Neural cell (in vitro differentiated cells): ENCODE measurements around the gene SRP54. TPM values are rescaled to one million over a fixed set of nuclear protein-coding genes. Genes with fewer than 3 reads are reported as not detected.

ENCODE experiments used
- H2AFZ ChIP-seq: fragments of 200-600, 300-800 bp; sonication (generic), shearing (Covaris generic); 2 replicates; pipeline ENCODE4 v1.6.0; 2014; ENCODE audit warnings: low read depth, mild to moderate bottlenecking, antibody characterized with exemption, low read length, moderate library complexity
- H3F3A ChIP-seq: fragments of 200-600 bp; shearing (Covaris generic); 2 replicates; pipeline ENCODE4 v1.6.1; 2016; ENCODE audit warnings: mild to moderate bottlenecking, moderate library complexity, mixed read lengths, antibody characterized with exemption, low read length; ENCODE audit not compliant: insufficient read depth, poor library complexity, severe bottlenecking
- H3K27ac ChIP-seq: fragments of 200-600, 300-800 bp; sonication (generic), shearing (Covaris generic); 2 replicates; pipeline ENCODE4 v1.5.1; 2014; ENCODE audit warnings: mild to moderate bottlenecking, low read length, moderate library complexity
- H3K27me3 ChIP-seq: fragments of 300-800, 200-600 bp; sonication (generic), shearing (Covaris generic); 2 replicates; pipeline ENCODE4 v1.6.0; 2014; ENCODE audit warnings: mild to moderate bottlenecking, low read depth, low read length, moderate library complexity; ENCODE audit not compliant: insufficient read depth
- H3K36me3 ChIP-seq: fragments of 300-800, 200-600 bp; sonication (generic), shearing (Covaris generic); 2 replicates; pipeline ENCODE4 v1.5.1; 2014; ENCODE audit warnings: mild to moderate bottlenecking, antibody characterized with exemption, low read length, moderate library complexity; ENCODE audit not compliant: insufficient read depth
- H3K4me2 ChIP-seq: fragments of 300-800, 200-600 bp; sonication (generic), shearing (Covaris generic); 2 replicates; pipeline ENCODE4 v1.6.0; 2014; ENCODE audit warnings: mild to moderate bottlenecking, low read length
- H3K4me3 ChIP-seq: fragments of 300-800, 200-600 bp; sonication (generic), shearing (Covaris generic); 2 replicates; pipeline ENCODE4 v1.5.1; 2014; ENCODE audit warnings: mild to moderate bottlenecking, low read length, moderate library complexity
- H3K79me2 ChIP-seq: fragments of 200-600 bp; shearing (Covaris generic); replicated peaks from 2 replicates; pipeline ENCODE4 v1.6.0; 2014; ENCODE audit warnings: mild to moderate bottlenecking, low read length, moderate library complexity; ENCODE audit not compliant: insufficient read depth
- H3K9ac ChIP-seq: fragments of 300-800, 200-600 bp; sonication (generic), shearing (Covaris generic); 2 replicates; pipeline ENCODE4 v1.6.1; 2016; ENCODE audit warnings: mild to moderate bottlenecking, low read length, mixed read lengths
- H3K9me2 ChIP-seq: fragments of 200-600 bp; shearing (Covaris generic); 2 replicates; pipeline ENCODE4 v1.6.1; 2016; ENCODE audit warnings: mild to moderate bottlenecking, low read length, mixed read lengths; ENCODE audit not compliant: insufficient read depth
- H3K9me3 ChIP-seq: fragments of 200-600, 300-800 bp; sonication (generic), shearing (Covaris generic); 2 replicates; pipeline ENCODE4 v1.6.1; 2016; ENCODE audit warnings: mild to moderate bottlenecking, mixed run types, low read length, moderate library complexity, mixed read lengths
- H4K20me1 ChIP-seq: fragments of 200-600 bp; shearing (Covaris generic); 2 replicates; pipeline ENCODE4 v1.6.1; 2016; ENCODE audit warnings: mild to moderate bottlenecking, mixed run types; ENCODE audit not compliant: insufficient read depth
- EP300 ChIP-seq: fragments of 450-650 bp; conservative IDR thresholded peaks from 2 replicates; pipeline ENCODE4 v1.6.1; 2014; ENCODE audit warnings: antibody characterized with exemption, mild to moderate bottlenecking, moderate library complexity; ENCODE audit not compliant: poor library complexity, severe bottlenecking
- EZH2 ChIP-seq: fragments of 200-600, 300-800 bp; shearing (Covaris generic), sonication (generic); IDR thresholded peaks from 2 replicates; pipeline ENCODE4 v1.6.1; 2014; ENCODE audit warnings: antibody characterized with exemption, low read length, borderline replicate concordance, mild to moderate bottlenecking; ENCODE audit not compliant: insufficient read depth, poor library complexity, severe bottlenecking
- MXI1 ChIP-seq: fragments of 450-650 bp; conservative IDR thresholded peaks from 2 replicates; pipeline ENCODE4 v1.6.1; 2014; ENCODE audit warnings: antibody characterized with exemption, mild to moderate bottlenecking; ENCODE audit not compliant: poor library complexity, severe bottlenecking
- POLR2AphosphoS5 ChIP-seq: IDR thresholded peaks from 2 replicates; pipeline ENCODE4 v1.6.1; 2012
- RAD21 ChIP-seq: fragments of 450-650 bp; conservative IDR thresholded peaks from 2 replicates; pipeline ENCODE4 v1.6.1; 2014; ENCODE audit warnings: antibody characterized with exemption, mild to moderate bottlenecking, moderate library complexity
- SMC3 ChIP-seq: fragments of 450-650 bp; conservative IDR thresholded peaks from 2 replicates; pipeline ENCODE4 v1.6.1; 2014; ENCODE audit warnings: antibody characterized with exemption, mild to moderate bottlenecking, moderate library complexity; ENCODE audit not compliant: poor library complexity
- TAF1 ChIP-seq: IDR thresholded peaks from 2 replicates; pipeline ENCODE4 v1.6.1; 2012; ENCODE audit warnings: low read depth
- polyA plus RNA-seq: library from polyadenylated mRNA; depleted of rRNA; stranded (reverse); fragments of >200 nt; gene quantifications from 2 replicates; pipeline ENCODE4 v1.2.3, GENCODE V29; 2014
- TF ChIP-seq, protein P1 (sequence below): IDR thresholded peaks from 2 replicates; pipeline ENCODE4 v1.6.1; 2012; ENCODE audit warnings: borderline replicate concordance
- TF ChIP-seq, protein P2 (sequence below): fragments of 450-650 bp; IDR thresholded peaks from 2 replicates; pipeline ENCODE4 v1.5.1; 2014; ENCODE audit warnings: antibody characterized with exemption, mild to moderate bottlenecking, moderate library complexity; ENCODE audit not compliant: poor library complexity, severe bottlenecking

SRP54 gene
- polyA plus RNA-seq, 1 donor from 2014 or later: 110 TPM

DNA sequence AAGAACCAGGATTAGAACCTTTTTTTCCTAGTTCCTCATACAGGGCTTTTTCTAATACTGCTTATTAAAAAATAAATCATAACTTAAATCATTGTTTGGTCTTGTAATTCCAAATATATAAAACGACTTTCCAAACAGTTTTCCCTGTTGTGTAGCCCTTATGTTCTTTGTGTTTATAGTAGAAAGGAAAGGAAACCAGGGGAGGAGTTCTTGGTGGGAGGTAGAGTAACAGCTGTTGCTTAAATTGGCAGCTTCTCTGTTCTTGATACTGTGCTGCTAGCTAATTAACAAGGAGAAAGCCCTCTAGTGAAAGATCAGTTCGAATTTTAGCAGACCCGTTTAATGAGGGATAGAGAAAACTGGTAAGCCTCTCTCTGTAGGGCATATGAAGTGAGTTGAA lies 15.0 kb downstream of the SRP54 start:
- Histone ChIP-seq H2AFZ (no peak overlapping the region), H3F3A (no peaks in the 10 kb centered on the region), H3K4me3 (no peak overlapping the region), H3K36me3 (peaks cover 4% of the 10 kb centered on the region), H3K27me3 (no peaks in the 10 kb centered on the region), H4K20me1 (no peaks in the 10 kb centered on the region), H3K79me2 (no peaks in the 10 kb centered on the region), H3K9ac (no peak overlapping the region), H3K9me2 (no peaks in the 10 kb centered on the region), H3K9me3 (no peaks in the 10 kb centered on the region), H3K27ac (no peak overlapping the region), H3K4me2 (no peak overlapping the region)
- TF ChIP-seq EZH2: no peak
- no peak for TF ChIP-seq EP300
- no peak for TF ChIP-seq RAD21
- TF ChIP-seq, protein P1, sequence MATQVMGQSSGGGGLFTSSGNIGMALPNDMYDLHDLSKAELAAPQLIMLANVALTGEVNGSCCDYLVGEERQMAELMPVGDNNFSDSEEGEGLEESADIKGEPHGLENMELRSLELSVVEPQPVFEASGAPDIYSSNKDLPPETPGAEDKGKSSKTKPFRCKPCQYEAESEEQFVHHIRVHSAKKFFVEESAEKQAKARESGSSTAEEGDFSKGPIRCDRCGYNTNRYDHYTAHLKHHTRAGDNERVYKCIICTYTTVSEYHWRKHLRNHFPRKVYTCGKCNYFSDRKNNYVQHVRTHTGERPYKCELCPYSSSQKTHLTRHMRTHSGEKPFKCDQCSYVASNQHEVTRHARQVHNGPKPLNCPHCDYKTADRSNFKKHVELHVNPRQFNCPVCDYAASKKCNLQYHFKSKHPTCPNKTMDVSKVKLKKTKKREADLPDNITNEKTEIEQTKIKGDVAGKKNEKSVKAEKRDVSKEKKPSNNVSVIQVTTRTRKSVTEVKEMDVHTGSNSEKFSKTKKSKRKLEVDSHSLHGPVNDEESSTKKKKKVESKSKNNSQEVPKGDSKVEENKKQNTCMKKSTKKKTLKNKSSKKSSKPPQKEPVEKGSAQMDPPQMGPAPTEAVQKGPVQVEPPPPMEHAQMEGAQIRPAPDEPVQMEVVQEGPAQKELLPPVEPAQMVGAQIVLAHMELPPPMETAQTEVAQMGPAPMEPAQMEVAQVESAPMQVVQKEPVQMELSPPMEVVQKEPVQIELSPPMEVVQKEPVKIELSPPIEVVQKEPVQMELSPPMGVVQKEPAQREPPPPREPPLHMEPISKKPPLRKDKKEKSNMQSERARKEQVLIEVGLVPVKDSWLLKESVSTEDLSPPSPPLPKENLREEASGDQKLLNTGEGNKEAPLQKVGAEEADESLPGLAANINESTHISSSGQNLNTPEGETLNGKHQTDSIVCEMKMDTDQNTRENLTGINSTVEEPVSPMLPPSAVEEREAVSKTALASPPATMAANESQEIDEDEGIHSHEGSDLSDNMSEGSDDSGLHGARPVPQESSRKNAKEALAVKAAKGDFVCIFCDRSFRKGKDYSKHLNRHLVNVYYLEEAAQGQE: no peak
- TF ChIP-seq TAF1: no peak
- TF ChIP-seq MXI1: no peak
- TF ChIP-seq, protein P2, sequence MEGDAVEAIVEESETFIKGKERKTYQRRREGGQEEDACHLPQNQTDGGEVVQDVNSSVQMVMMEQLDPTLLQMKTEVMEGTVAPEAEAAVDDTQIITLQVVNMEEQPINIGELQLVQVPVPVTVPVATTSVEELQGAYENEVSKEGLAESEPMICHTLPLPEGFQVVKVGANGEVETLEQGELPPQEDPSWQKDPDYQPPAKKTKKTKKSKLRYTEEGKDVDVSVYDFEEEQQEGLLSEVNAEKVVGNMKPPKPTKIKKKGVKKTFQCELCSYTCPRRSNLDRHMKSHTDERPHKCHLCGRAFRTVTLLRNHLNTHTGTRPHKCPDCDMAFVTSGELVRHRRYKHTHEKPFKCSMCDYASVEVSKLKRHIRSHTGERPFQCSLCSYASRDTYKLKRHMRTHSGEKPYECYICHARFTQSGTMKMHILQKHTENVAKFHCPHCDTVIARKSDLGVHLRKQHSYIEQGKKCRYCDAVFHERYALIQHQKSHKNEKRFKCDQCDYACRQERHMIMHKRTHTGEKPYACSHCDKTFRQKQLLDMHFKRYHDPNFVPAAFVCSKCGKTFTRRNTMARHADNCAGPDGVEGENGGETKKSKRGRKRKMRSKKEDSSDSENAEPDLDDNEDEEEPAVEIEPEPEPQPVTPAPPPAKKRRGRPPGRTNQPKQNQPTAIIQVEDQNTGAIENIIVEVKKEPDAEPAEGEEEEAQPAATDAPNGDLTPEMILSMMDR: no peak
- TF ChIP-seq SMC3: no peak
- no peak for TF ChIP-seq POLR2AphosphoS5

DNA sequence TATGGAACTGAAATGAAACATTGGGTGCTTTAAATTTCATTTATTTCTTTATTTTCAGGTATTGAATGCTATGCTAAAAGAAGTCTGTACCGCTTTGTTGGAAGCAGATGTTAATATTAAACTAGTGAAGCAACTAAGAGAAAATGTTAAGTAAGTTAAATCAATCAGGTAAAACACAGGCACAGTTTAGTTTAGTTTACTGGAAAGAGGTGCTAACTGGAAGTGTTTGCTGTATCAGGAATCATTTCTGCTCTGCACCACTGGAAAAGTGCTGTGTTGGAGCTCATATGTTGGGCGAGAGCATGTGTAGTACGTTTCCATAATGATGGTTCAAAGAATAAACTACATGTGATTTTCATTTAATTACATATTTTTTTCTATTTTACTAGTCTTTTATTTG lies 16.7 kb downstream of the SRP54 start:
- H2AFZ ChIP-seq: no peak overlapping the region
- H3K27me3 ChIP-seq: no peaks in the 10 kb centered on the region
- H3K9ac ChIP-seq: no peak overlapping the region
- no peak overlapping the region for H3K4me2 ChIP-seq
- no peaks in the 10 kb centered on the region for H3K9me2 ChIP-seq
- no peak overlapping the region for H3K4me3 ChIP-seq
- no peaks in the 10 kb centered on the region for H3K9me3 ChIP-seq
- H4K20me1 ChIP-seq: no peaks in the 10 kb centered on the region
- H3K27ac ChIP-seq: no peak overlapping the region
- no peaks in the 10 kb centered on the region for H3F3A ChIP-seq
- no peak for TF ChIP-seq RAD21
- TF ChIP-seq, protein P2: no peak
- no peak for TF ChIP-seq POLR2AphosphoS5
- H3K79me2 ChIP-seq: no peaks in the 10 kb centered on the region
- peaks cover 4% of the 10 kb centered on the region for H3K36me3 ChIP-seq
